Uterus (tissue), 4 donors: ENCODE results near the gene CLRN2. TPM values are rescaled to one million over a fixed set of nuclear protein-coding genes. Genes with fewer than 3 reads are reported as not detected.

Experiments
- DNase-seq, 2 donors: peaks; one replicate each; pipeline ENCODE4 v3.0.0-alpha.2; 2019 to 2020
- H3K27ac ChIP-seq, 2 donors: fragments of 200-600 bp; sonication (generic); 1 replicate in 1 of 2; 2 replicates in 1 of 2; pipeline ENCODE4 v1.5.1; 2016 to 2018
- H3K27me3 ChIP-seq, 2 donors: fragments of 200-600 bp; sonication (generic); one replicate each; pipeline ENCODE4 v1.5.1; 2018 to 2019; ENCODE audit warnings: control low read depth in 1 of 2
- H3K36me3 ChIP-seq, 2 donors: fragments of 200-600 bp; sonication (generic); one replicate each; pipeline ENCODE4 v1.5.1; 2019; ENCODE audit warnings: control low read depth in 1 of 2
- H3K4me1 ChIP-seq, 2 donors: fragments of 200-600 bp; sonication (generic); one replicate each; pipeline ENCODE4 v1.5.1; 2018 to 2019; ENCODE audit warnings: control low read depth in 1 of 2
- H3K4me3 ChIP-seq, 2 donors: fragments of 200-600 bp; sonication (generic); 1 replicate in 1 of 2; 2 replicates in 1 of 2; pipeline ENCODE4 v1.5.1; 2018 to 2019; ENCODE audit warnings: mild to moderate bottlenecking in 1 of 2
- H3K9me3 ChIP-seq, 2 donors: fragments of 200-600 bp; sonication (generic); one replicate each; pipeline ENCODE4 v1.5.1; 2019; ENCODE audit warnings: control low read depth in 1 of 2
- CTCF ChIP-seq, 4 experiments: fragments of 200-600 bp in 2 of 4; fragments of 450-650 bp in 2 of 4; sonication (generic) in 2 of 4; IDR thresholded peaks; one replicate each; pipeline ENCODE4 v1.5.1; 2016 to 2019; ENCODE audit warnings: antibody characterized with exemption in 4 of 4, mild to moderate bottlenecking in 2 of 4, moderate library complexity in 1 of 4
- POLR2A ChIP-seq, 2 donors: fragments of 450-650 bp; IDR thresholded peaks; one replicate each; pipeline ENCODE4 v1.6.1; 2016; ENCODE audit warnings: antibody characterized with exemption in 2 of 2, mild to moderate bottlenecking in 1 of 2, moderate library complexity in 1 of 2
- intact Hi-C: fragments of 100-400 bp; cut with DNase I; formaldehyde crosslinking; loops from one replicate; pipeline ENCODE4 v1.15.1; 2023; ENCODE audit warnings: low total_unique reads
- total RNA-seq, 4 donors: library from RNA; depleted of rRNA in 3 of 4; stranded (reverse); fragments of >200 nt in 3 of 4; gene quantifications; one replicate each; pipeline versions ENCODE4 v1.1.0 to v1.2.4, GENCODE V29; 2014 to 2023
- donor health status: DM: yes; HTN: yes; CAD: no.

CLRN2 gene
- total RNA-seq, 4 donors from 2014 or later, result not detected

DNA sequence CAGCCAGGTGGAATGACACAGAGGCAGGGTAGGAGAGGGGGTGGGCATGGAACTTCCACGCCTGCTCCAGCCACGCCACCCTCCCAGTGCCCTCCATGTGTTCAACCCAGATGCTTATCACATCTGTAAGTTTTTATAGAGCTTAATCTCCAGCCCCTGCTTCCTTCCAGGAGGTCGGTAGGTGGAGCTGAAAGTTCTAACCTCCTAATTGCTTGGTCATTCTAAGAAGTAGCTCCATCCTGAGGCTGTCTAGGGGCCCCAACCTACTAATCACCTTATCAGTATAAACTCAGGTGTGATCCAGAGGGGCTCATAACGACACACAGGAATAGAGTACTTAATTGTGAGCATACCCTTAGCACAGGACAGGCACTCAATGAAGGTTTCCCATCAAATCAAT is 21.3 kb upstream of the CLRN2 start:
- H3K27ac ChIP-seq, result no peak overlapping the region
- H3K4me3 ChIP-seq, result no peak overlapping the region
- DNase-seq, result no peak
- intact Hi-C loops, result no loop called here
- no peaks in the 10 kb centered on the region for H3K4me1 ChIP-seq
- no peaks in the 10 kb centered on the region for H3K27me3 ChIP-seq
- no peaks in the 10 kb centered on the region for H3K9me3 ChIP-seq
- no peaks in the 10 kb centered on the region for H3K36me3 ChIP-seq
- TF ChIP-seq POLR2A (IDR thresholded peaks at IDR 0.05) (no peak), CTCF (IDR thresholded peaks at IDR 0.05) (no peak)

- Histone ChIP-seq H3K9me3 (no peaks in the 10 kb centered on the region), H3K36me3 (no peaks in the 10 kb centered on the region), H3K4me1 (no peaks in the 10 kb centered on the region), H3K4me3 (no peak overlapping the region), H3K27me3 (no peaks in the 10 kb centered on the region), H3K27ac (peak overlapping the region in 1 of 2 donors; percentile 20)
- intact Hi-C loops, result no loop called here
- DNase-seq, result peak; percentile 22 to 33
- TF ChIP-seq CTCF (IDR thresholded peaks at IDR 0.05) (no peak), POLR2A (IDR thresholded peaks at IDR 0.05) (no peak)
Observed at GRCh38 chr4:17494258-17495190, 20.4 kb upstream of the CLRN2 start.

- no peaks in the 10 kb centered on the region for H3K27me3 ChIP-seq
- no peak overlapping the region for H3K4me3 ChIP-seq
- TF ChIP-seq CTCF (IDR thresholded peaks at IDR 0.05), result no peak
- no peak for TF ChIP-seq POLR2A (IDR thresholded peaks at IDR 0.05)
- DNase-seq, result no peak
- no peak overlapping the region for H3K27ac ChIP-seq
- intact Hi-C loops, result no loop called here
- H3K9me3 ChIP-seq, result no peaks in the 10 kb centered on the region
- no peaks in the 10 kb centered on the region for H3K4me1 ChIP-seq
- H3K36me3 ChIP-seq, result no peaks in the 10 kb centered on the region
Observed at GRCh38 chr4:17497890-17498523, 17.0 kb upstream of the CLRN2 start.

DNA sequence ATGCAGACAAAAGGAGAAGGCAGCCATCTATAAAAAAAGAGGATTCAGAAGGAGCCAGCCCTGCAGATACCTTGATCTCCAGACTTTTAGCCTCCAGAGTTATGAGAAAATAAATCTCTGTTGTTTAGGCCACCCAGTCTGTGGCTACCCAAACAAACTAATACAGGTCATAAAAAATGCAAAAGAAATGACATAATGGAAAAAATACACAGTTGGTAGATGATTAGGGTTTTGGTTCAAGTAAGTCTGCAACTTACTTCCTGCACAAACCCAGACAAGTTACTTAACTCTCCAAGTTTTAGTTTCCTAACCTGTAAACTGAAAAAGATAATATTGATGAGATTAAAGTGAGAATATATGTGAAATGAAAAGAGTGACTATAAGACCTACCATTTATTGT is 14.4 kb upstream of the CLRN2 start:
- H3K27ac ChIP-seq, result no peak overlapping the region
- no peak for DNase-seq
- H3K36me3 ChIP-seq, result no peaks in the 10 kb centered on the region
- H3K4me1 ChIP-seq, result no peaks in the 10 kb centered on the region
- intact Hi-C loops, result no loop called here
- H3K4me3 ChIP-seq, result no peak overlapping the region
- TF ChIP-seq CTCF (IDR thresholded peaks at IDR 0.05) (no peak), POLR2A (IDR thresholded peaks at IDR 0.05) (no peak)
- no peaks in the 10 kb centered on the region for H3K27me3 ChIP-seq
- no peaks in the 10 kb centered on the region for H3K9me3 ChIP-seq

DNA sequence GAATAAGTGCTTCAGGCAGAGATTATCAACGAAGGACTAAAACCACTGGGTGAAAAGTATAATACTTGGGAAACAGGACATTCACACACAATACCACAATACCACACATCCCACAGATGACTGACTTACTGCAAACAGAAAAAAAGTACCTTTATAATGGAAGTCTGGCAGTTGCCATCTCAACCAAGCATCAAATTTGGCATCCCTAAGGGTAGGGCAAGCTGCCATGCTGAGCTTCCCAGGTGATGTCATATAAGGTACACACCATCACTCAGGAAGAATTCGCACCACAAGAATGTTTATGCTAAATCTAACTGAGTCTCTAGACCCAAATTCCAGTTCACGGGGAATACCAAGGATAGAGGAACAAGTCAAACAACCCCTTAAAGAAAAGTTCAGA is 12.2 kb upstream of the CLRN2 start:
- DNase-seq, result no peak
- H3K36me3 ChIP-seq, result no peaks in the 10 kb centered on the region
- no peaks in the 10 kb centered on the region for H3K27me3 ChIP-seq
- H3K27ac ChIP-seq, result no peak overlapping the region
- H3K4me3 ChIP-seq, result no peak overlapping the region
- H3K4me1 ChIP-seq, result no peaks in the 10 kb centered on the region
- intact Hi-C loops, result no loop called here
- TF ChIP-seq CTCF (IDR thresholded peaks at IDR 0.05), result no peak
- no peak for TF ChIP-seq POLR2A (IDR thresholded peaks at IDR 0.05)
- H3K9me3 ChIP-seq, result no peaks in the 10 kb centered on the region
